GM12865 (cell line): ENCODE results near the gene TRRAP.
A peak's percentile ranks its signal among the peaks of the same experiment; 100 is the strongest.

Source experiments
- DNase-seq: peaks from one replicate; pipeline ENCODE4 v3.0.0; 2010; ENCODE audit warnings: low read depth
- H3K4me3 ChIP-seq: 2 replicates; pipeline ENCODE4 v1.5.1; 2011; ENCODE audit warnings: mild to moderate bottlenecking, low read depth, low read length, control low read depth
- TF ChIP-seq, protein P1 (sequence below): IDR thresholded peaks from 2 replicates; pipeline ENCODE4 v1.5.1; 2011; ENCODE audit warnings: low read length, control low read depth, low read depth, inconsistent platforms; ENCODE audit not compliant: insufficient read depth; ENCODE audit errors: missing control alignments

The TRRAP gene

GRCh38 chr7:98996150-98996552, 117.8 kb downstream of the TRRAP start:
- no peak overlapping the region for H3K4me3 ChIP-seq
- DNase-seq: peak; percentile 88
- TF ChIP-seq, protein P1, sequence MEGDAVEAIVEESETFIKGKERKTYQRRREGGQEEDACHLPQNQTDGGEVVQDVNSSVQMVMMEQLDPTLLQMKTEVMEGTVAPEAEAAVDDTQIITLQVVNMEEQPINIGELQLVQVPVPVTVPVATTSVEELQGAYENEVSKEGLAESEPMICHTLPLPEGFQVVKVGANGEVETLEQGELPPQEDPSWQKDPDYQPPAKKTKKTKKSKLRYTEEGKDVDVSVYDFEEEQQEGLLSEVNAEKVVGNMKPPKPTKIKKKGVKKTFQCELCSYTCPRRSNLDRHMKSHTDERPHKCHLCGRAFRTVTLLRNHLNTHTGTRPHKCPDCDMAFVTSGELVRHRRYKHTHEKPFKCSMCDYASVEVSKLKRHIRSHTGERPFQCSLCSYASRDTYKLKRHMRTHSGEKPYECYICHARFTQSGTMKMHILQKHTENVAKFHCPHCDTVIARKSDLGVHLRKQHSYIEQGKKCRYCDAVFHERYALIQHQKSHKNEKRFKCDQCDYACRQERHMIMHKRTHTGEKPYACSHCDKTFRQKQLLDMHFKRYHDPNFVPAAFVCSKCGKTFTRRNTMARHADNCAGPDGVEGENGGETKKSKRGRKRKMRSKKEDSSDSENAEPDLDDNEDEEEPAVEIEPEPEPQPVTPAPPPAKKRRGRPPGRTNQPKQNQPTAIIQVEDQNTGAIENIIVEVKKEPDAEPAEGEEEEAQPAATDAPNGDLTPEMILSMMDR: no peak

- TF ChIP-seq, protein P1: no peak
- DNase-seq: no peak
- no peak overlapping the region for H3K4me3 ChIP-seq
Measured at GRCh38 chr7:98997846-98998245, 119.5 kb downstream of the TRRAP start.

- TF ChIP-seq, protein P1: no peak
Measured at GRCh38 chr7:98998821-98999725, 120.7 kb downstream of the TRRAP start.

DNA sequence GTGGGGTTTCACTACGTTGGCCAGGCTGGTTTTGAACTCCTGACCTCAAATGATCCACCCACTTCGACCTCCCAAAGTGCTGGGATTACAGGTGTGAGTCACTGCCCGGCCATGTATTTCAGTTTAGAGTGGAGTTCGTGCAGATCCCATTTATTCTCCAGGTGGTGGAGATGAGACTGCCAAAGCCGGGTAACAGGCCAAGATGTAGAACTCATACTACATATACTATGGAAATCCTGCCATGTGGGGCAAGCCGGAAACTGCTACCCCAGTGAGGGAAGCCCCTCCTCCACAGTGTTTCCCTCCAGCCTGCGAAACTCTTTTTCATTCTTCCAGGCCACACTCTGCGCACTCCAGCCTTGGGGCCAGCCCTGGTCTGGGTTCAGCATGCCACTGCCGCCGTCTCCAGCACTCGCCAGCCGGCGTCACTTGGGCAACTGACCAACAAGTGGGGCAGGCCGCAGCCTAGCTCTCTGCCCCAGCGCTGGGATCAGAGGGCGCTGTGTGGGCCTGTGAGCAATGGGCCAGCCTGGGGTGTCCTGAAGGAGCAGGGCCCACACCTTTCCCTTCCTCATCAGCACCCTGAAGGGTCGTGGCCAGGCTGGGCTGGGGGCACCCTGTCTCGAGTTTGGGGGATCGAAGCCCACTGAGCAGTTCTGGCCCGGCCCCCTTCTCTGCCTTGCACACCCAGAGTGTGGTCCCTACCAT, 122.0 kb downstream of the TRRAP start:
- H3K4me3 ChIP-seq: no peak overlapping the region
- no peak for DNase-seq
- TF ChIP-seq, protein P1: no peak

More at GRCh38 chr7:98998821-98999725, 120.7 kb downstream of the TRRAP start:
- no peak overlapping the region for H3K4me3 ChIP-seq
- no peak for DNase-seq

GRCh38 chr7:99000904-99001465, 122.7 kb downstream of the TRRAP start:
- TF ChIP-seq, protein P1: no peak
- DNase-seq: no peak
- H3K4me3 ChIP-seq: no peak overlapping the region

DNA sequence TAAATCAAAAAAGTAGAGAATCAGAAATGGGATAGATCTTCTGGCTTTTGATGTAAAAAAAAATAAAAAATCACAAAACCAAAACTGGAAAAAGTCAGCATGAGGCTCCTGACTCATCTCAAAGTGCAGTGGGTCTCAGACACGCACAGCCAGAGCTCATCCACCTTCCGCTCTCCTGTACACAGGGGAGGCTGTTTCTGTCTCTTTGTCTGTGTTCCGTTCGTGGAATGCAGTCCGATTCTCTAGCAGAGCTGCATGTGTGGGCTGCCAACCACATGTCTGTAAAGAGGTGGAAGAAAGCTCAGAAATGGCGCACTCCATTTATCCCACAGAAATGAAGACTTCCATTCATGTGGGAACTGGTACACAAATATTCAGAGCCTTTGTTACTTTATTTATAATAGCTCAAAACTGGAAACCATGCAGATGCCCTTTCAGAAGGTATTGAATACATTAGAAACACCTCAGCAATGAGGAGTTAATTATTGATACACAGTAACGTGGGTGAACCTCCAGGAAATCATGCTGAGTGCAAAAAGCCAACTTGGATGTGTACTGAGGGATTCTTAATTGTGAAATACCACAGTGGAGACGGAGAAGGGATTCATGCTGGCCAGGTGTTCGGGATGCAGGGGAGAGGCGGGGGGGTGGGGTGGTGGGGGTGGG, 123.3 kb downstream of the TRRAP start:
- H3K4me3 ChIP-seq: no peak overlapping the region
- DNase-seq: no peak
- TF ChIP-seq, protein P1: no peak
